Calu3 (cell line): ENCODE measurements around the gene BTBD8. TPM values are rescaled to one million over a fixed set of nuclear protein-coding genes. Genes with fewer than 3 reads are reported as not detected.

ENCODE experiments used
- BruUV-seq: library from RNA; stranded (reverse); fragments of 400-500 nt; replicated peaks from 2 replicates; lab custom pipeline; 2021; lab: Mats Ljungman, UMichigan
- CTCF ChIA-PET: fragments of 300-600 bp; sonication (Branson Sonifier 250); formaldehyde crosslinking; loops from one replicate; lab custom pipeline; 2022; ENCODE audit warnings: antibody characterized with exemption; lab: Charles Lee
- DNase-seq: peaks from one replicate; pipeline ENCODE4 v3.0.0; 2022
- H3K27ac Mint-ChIP-seq: one replicate; pipeline ENCODE4 v1.8.0; 2022; ENCODE audit warnings: mixed read lengths; ENCODE audit not compliant: unreplicated experiment
- H3K27me3 Mint-ChIP-seq: one replicate; pipeline ENCODE4 v1.8.0; 2022; ENCODE audit warnings: mixed read lengths; ENCODE audit not compliant: unreplicated experiment
- H3K36me3 Mint-ChIP-seq: one replicate; pipeline ENCODE4 v1.8.0; 2022; ENCODE audit warnings: mild to moderate bottlenecking, moderate library complexity, mixed read lengths; ENCODE audit not compliant: insufficient read depth, unreplicated experiment
- H3K4me1 Mint-ChIP-seq: one replicate; pipeline ENCODE4 v1.8.0; 2022; ENCODE audit warnings: mild to moderate bottlenecking, low read depth, mixed read lengths; ENCODE audit not compliant: unreplicated experiment
- H3K4me3 Mint-ChIP-seq: one replicate; pipeline ENCODE4 v1.8.0; 2022; ENCODE audit warnings: mild to moderate bottlenecking, low read depth, moderate library complexity, mixed read lengths; ENCODE audit not compliant: unreplicated experiment
- H3K9me3 Mint-ChIP-seq: one replicate; pipeline ENCODE4 v1.8.0; 2022; ENCODE audit warnings: low read depth, mixed read lengths; ENCODE audit not compliant: unreplicated experiment
- CTCF ChIP-seq: fragments of 200-600 bp; IDR thresholded peaks from one replicate; pipeline ENCODE4 v1.8.0; 2022; ENCODE audit warnings: antibody characterized with exemption; ENCODE audit not compliant: unreplicated experiment
- intact Hi-C: fragments of 100-400 bp; cut with micrococcal nuclease; formaldehyde crosslinking; loops from one replicate; pipeline ENCODE4 v1.10.0; 2022; ENCODE audit not compliant: unreplicated experiment
- total RNA-seq: library from RNA; stranded (reverse); gene quantifications from 2 replicates; pipeline ENCODE4 v1.2.3, GENCODE V29; 2022

The BTBD8 gene
- total RNA-seq, 1 experiment from 2014 or later, result 4.0 TPM

GRCh38 chr1:92038695-92039346, 41.3 kb upstream of the BTBD8 start:
- no peak overlapping the region for H3K27ac Mint-ChIP-seq
- no peaks in the 10 kb centered on the region for H3K36me3 Mint-ChIP-seq
- CTCF ChIA-PET, result no interaction called here
- H3K27me3 Mint-ChIP-seq, result no peaks in the 10 kb centered on the region
- H3K4me3 Mint-ChIP-seq, result no peak overlapping the region
- no peak for TF ChIP-seq CTCF
- BruUV-seq, result no TSS peak
- H3K4me1 Mint-ChIP-seq, result no peaks in the 10 kb centered on the region
- no peak for DNase-seq
- intact Hi-C loops, result no loop called here
- H3K9me3 Mint-ChIP-seq, result no peaks in the 10 kb centered on the region

GRCh38 chr1:92040971-92041370, 39.2 kb upstream of the BTBD8 start:
- no peak for DNase-seq
- no peaks in the 10 kb centered on the region for H3K9me3 Mint-ChIP-seq
- no TSS peak for BruUV-seq
- no peak overlapping the region for H3K4me3 Mint-ChIP-seq
- no peaks in the 10 kb centered on the region for H3K36me3 Mint-ChIP-seq
- intact Hi-C loops, result no loop called here
- H3K27me3 Mint-ChIP-seq, result no peaks in the 10 kb centered on the region
- H3K4me1 Mint-ChIP-seq, result no peaks in the 10 kb centered on the region
- no peak for TF ChIP-seq CTCF
- CTCF ChIA-PET, result no interaction called here
- no peak overlapping the region for H3K27ac Mint-ChIP-seq

- Mint-ChIP-seq H3K36me3 (no peaks in the 10 kb centered on the region), H3K4me1 (no peaks in the 10 kb centered on the region), H3K4me3 (no peak overlapping the region), H3K27ac (no peak overlapping the region), H3K27me3 (no peaks in the 10 kb centered on the region), H3K9me3 (no peaks in the 10 kb centered on the region)
- TF ChIP-seq CTCF, result no peak
- intact Hi-C loops, result no loop called here
- DNase-seq, result no peak
- CTCF ChIA-PET, result no interaction called here
- no TSS peak for BruUV-seq
Observed at GRCh38 chr1:92043621-92044020, 36.5 kb upstream of the BTBD8 start.

GRCh38 chr1:92045766-92046495, 34.2 kb upstream of the BTBD8 start:
- CTCF ChIA-PET, result no interaction called here
- intact Hi-C loops, result no loop called here

More at GRCh38 chr1:92045766-92046495, 34.2 kb upstream of the BTBD8 start:
- no peak overlapping the region for H3K27ac Mint-ChIP-seq
- no peaks in the 10 kb centered on the region for H3K9me3 Mint-ChIP-seq
- BruUV-seq, result no TSS peak
- H3K36me3 Mint-ChIP-seq, result no peaks in the 10 kb centered on the region
- no peak for TF ChIP-seq CTCF
- no peaks in the 10 kb centered on the region for H3K27me3 Mint-ChIP-seq
- DNase-seq, result no peak
- H3K4me3 Mint-ChIP-seq, result no peak overlapping the region
- H3K4me1 Mint-ChIP-seq, result no peaks in the 10 kb centered on the region
